ENCODE results near the gene SCUBE3. TPM values are rescaled to one million over a fixed set of nuclear protein-coding genes. Genes with fewer than 3 reads are reported as not detected.
A peak's percentile ranks its signal among the peaks of the same experiment; 100 is the strongest.

SCUBE3 gene
- total and polyA plus RNA-seq, 2 of the 13 experiments (the other 11 are each of a cell fraction or from before 2014, with no cell fraction given), result not detected

- TF ChIP-seq HES4 (CRISPR knock-in tag; IDR thresholded peaks at IDR 0.05; ENCODE audit: borderline replicate concordance), result no peak
- 0 out of 2 replicates have a peak, but pooled peaks have one; percentile 35 for TF ChIP-seq MTA1 (CRISPR knock-in tag; IDR thresholded peaks at IDR 0.05; ENCODE audit: borderline replicate concordance)
- TF ChIP-seq AGO2 (optimal IDR thresholded peaks at IDR 0.05; ENCODE audit: low read depth, low read length), result peak; percentile 16
- no peak for TF ChIP-seq TBX2 (CRISPR knock-in tag; IDR thresholded peaks at IDR 0.05; ENCODE audit: borderline replicate concordance)
- no peak for TF ChIP-seq NFE2L2 (IDR thresholded peaks at IDR 0.05; ENCODE audit: low read length)
- no peak for TF ChIP-seq CBX1 (IDR thresholded peaks at IDR 0.05; ENCODE audit: low read depth)
- no peak for TF ChIP-seq ZFYVE20 (CRISPR knock-in tag; IDR thresholded peaks at IDR 0.05; ENCODE audit: borderline replicate concordance, low read depth)
- no peak for TF ChIP-seq NRL (CRISPR knock-in tag; IDR thresholded peaks at IDR 0.05; ENCODE audit: borderline replicate concordance)
- no peak for TF ChIP-seq RFX1 (IDR thresholded peaks at IDR 0.05)
- no peak for TF ChIP-seq ZNF577 (CRISPR knock-in tag; IDR thresholded peaks at IDR 0.05; ENCODE audit: borderline replicate concordance, low read depth)
- TF ChIP-seq SAP130 (CRISPR knock-in tag; IDR thresholded peaks at IDR 0.05; ENCODE audit: low read depth), result 0 out of 2 replicates have a peak, but pooled peaks have one; percentile 11
- 0 out of 2 replicates have a peak, but pooled peaks have one; percentile 13 for TF ChIP-seq ZNF333 (CRISPR knock-in tag; IDR thresholded peaks at IDR 0.05; ENCODE audit: borderline replicate concordance)
- no peak for TF ChIP-seq ZNF558 (CRISPR knock-in tag; IDR thresholded peaks at IDR 0.05; ENCODE audit: borderline replicate concordance)
- no peak for TF ChIP-seq MLXIP (CRISPR knock-in tag; IDR thresholded peaks at IDR 0.05; ENCODE audit: borderline replicate concordance)
- TF ChIP-seq PAWR (CRISPR knock-in tag; IDR thresholded peaks at IDR 0.05; ENCODE audit: borderline replicate concordance), result no peak
- no peak for TF ChIP-seq ZNF569 (CRISPR knock-in tag; IDR thresholded peaks at IDR 0.05; ENCODE audit: borderline replicate concordance)
- no peak for TF ChIP-seq ZNF530 (CRISPR knock-in tag; IDR thresholded peaks at IDR 0.05; ENCODE audit: low read depth)
- no peak for TF ChIP-seq FOXM1 (CRISPR knock-in tag; IDR thresholded peaks at IDR 0.05)
- TF ChIP-seq HDAC1 (CRISPR knock-in tag; IDR thresholded peaks at IDR 0.05), result 0 out of 2 replicates have a peak, but pooled peaks have one; percentile 14
- 0 out of 2 replicates have a peak, but pooled peaks have one; percentile 41 for TF ChIP-seq BATF2 (CRISPR knock-in tag; IDR thresholded peaks at IDR 0.05)
- peak; percentile 16; the same call in 1 of the 2 replicates for TF ChIP-seq GABPB1 (CRISPR knock-in tag; IDR thresholded peaks at IDR 0.05)
- TF ChIP-seq PHF21A (CRISPR knock-in tag; IDR thresholded peaks at IDR 0.05), result no peak
- TF ChIP-seq, protein P1, sequence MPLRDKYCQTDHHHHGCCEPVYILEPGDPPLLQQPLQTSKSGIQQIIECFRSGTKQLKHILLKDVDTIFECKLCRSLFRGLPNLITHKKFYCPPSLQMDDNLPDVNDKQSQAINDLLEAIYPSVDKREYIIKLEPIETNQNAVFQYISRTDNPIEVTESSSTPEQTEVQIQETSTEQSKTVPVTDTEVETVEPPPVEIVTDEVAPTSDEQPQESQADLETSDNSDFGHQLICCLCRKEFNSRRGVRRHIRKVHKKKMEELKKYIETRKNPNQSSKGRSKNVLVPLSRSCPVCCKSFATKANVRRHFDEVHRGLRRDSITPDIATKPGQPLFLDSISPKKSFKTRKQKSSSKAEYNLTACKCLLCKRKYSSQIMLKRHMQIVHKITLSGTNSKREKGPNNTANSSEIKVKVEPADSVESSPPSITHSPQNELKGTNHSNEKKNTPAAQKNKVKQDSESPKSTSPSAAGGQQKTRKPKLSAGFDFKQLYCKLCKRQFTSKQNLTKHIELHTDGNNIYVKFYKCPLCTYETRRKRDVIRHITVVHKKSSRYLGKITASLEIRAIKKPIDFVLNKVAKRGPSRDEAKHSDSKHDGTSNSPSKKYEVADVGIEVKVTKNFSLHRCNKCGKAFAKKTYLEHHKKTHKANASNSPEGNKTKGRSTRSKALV (CRISPR knock-in tag; IDR thresholded peaks at IDR 0.05), result peak; percentile 75; the same call in 1 of the 2 replicates
- no peak for TF ChIP-seq SOX13 (IDR thresholded peaks at IDR 0.05)
- TF ChIP-seq SOX13 (CRISPR knock-in tag; conservative IDR thresholded peaks at IDR 0.05 in 1 of 2, IDR thresholded peaks at IDR 0.05 in 1 of 2), result no peak
Measured at GRCh38 chr6:35213298-35213791, 411 bp upstream of the SCUBE3 start (continued).
